K562 (cell line): ENCODE results near the gene PYROXD2. TPM values are rescaled to one million over a fixed set of nuclear protein-coding genes. Genes with fewer than 3 reads are reported as not detected.

Experiments used
- ATAC-seq: fragments of 200-7000 bp; cut with Tn5 transposase; 3 replicates; pipeline ENCODE4 v1.9.1; 2020; ENCODE audit warnings: moderate library complexity
- BruUV-seq: library from RNA; stranded (reverse); fragments of 400-500 nt; replicated peaks from 2 replicates; lab custom pipeline; 2021; lab: Mats Ljungman, UMichigan
- CTCF ChIA-PET: fragments of 300-600 bp; formaldehyde crosslinking; extraction: SDS; loops from one replicate; lab custom pipeline; 2021; ENCODE audit warnings: low intra/inter-chr PET ratio; lab: Yijun Ruan, JAX
- POLR2A ChIA-PET: fragments of 300-600, 350-650 bp; sonication (Branson Sonifier 250); formaldehyde crosslinking; extraction: SDS; loops from one replicate; lab custom pipeline; 2021; ENCODE audit warnings: antibody characterized with exemption, inconsistent platforms; lab: Yijun Ruan, JAX
- DNase-seq, 4 experiments: peaks; one replicate each; pipeline versions ENCODE4 v3.0.0 to v3.0.0-alpha.2; 2011 to 2018; ENCODE audit warnings: low spot score in 3 of 4, mixed read lengths in 3 of 4; ENCODE audit errors: extremely low read depth in 1 of 4
- FAIRE-seq: peaks from 2 replicates; lab custom pipeline; 2011; peaks lifted over from hg19 to GRCh38; lab: Jason Lieb, UNC
- H2AFZ ChIP-seq: 2 replicates; pipeline ENCODE4 v1.6.0; 2011; ENCODE audit warnings: low read depth, low read length, control low read depth, inconsistent platforms
- H3K27ac ChIP-seq: fragments of 200-600 bp; 3 replicates; pipeline ENCODE4 v1.8.0; 2011; ENCODE audit warnings: low read depth, mild to moderate bottlenecking, control low read depth, inconsistent platforms, low read length, moderate library complexity, mixed read lengths; ENCODE audit errors: extremely low read depth
- H3K27me3 ChIP-seq, 2 experiments: fragments of 300-600 bp in 1 of 2; 2 replicates in 1 of 2; 3 replicates in 1 of 2; pipeline versions ENCODE4 v1.6.0 to v1.8.0; 2011; ENCODE audit warnings: inconsistent platforms in 2 of 2, low read length in 2 of 2, mild to moderate bottlenecking in 1 of 2, mixed read lengths in 1 of 2, moderate library complexity in 1 of 2; ENCODE audit not compliant: control insufficient read depth in 2 of 2, insufficient read depth in 2 of 2
- H3K36me3 ChIP-seq: fragments of 300-600 bp; 3 replicates; pipeline ENCODE4 v1.8.0; 2011; ENCODE audit warnings: mild to moderate bottlenecking, low read length, inconsistent platforms; ENCODE audit not compliant: control insufficient read depth, insufficient read depth
- H3K4me1 ChIP-seq, 2 experiments: fragments of 200-600 bp in 1 of 2; replicated peaks in 1 of 2; 2 replicates in 1 of 2; 3 replicates in 1 of 2; pipeline versions ENCODE4 v1.5.1 to v1.8.0; 2011; ENCODE audit warnings: inconsistent platforms in 2 of 2, low read length in 2 of 2, mild to moderate bottlenecking in 1 of 2, mixed read lengths in 1 of 2, moderate library complexity in 1 of 2; ENCODE audit not compliant: control insufficient read depth in 2 of 2, insufficient read depth in 2 of 2
- H3K4me2 ChIP-seq: 2 replicates; pipeline ENCODE4 v1.6.1; 2011; ENCODE audit warnings: low read length, control low read depth, inconsistent platforms, mixed read lengths; ENCODE audit not compliant: insufficient read depth
- H3K4me3 ChIP-seq: fragments of 200-600 bp; sonication (generic), shearing (Covaris generic); 2 replicates; pipeline ENCODE4 v1.5.1; 2016; ENCODE audit warnings: control low read depth, inconsistent platforms
- H3K79me2 ChIP-seq: fragments of 200-600 bp; 3 replicates; pipeline ENCODE4 v1.8.0; 2011; ENCODE audit warnings: low read length, inconsistent platforms; ENCODE audit not compliant: control insufficient read depth, insufficient read depth
- H3K9ac ChIP-seq, 2 experiments: 2 replicates each; pipeline versions ENCODE4 v1.6.0 to v1.6.1; 2011; ENCODE audit warnings: low read depth in 2 of 2, low read length in 2 of 2, control low read depth in 1 of 2, inconsistent platforms in 1 of 2, mild to moderate bottlenecking in 1 of 2, mixed read lengths in 1 of 2; ENCODE audit not compliant: insufficient read depth in 1 of 2
- H3K9me1 ChIP-seq: one replicate; pipeline ENCODE4 v1.6.0; 2011; ENCODE audit warnings: inconsistent platforms, mild to moderate bottlenecking, low read length, moderate library complexity; ENCODE audit not compliant: control insufficient read depth, insufficient read depth
- H3K9me3 ChIP-seq: replicated peaks from 2 replicates; pipeline ENCODE4 v1.5.1; 2011; ENCODE audit warnings: low read depth, low read length, inconsistent platforms; ENCODE audit not compliant: control insufficient read depth, insufficient read depth
- H4K20me1 ChIP-seq: replicated peaks from 2 replicates; pipeline ENCODE4 v1.6.1; 2011; ENCODE audit warnings: low read length, inconsistent platforms, mixed read lengths; ENCODE audit not compliant: control insufficient read depth, insufficient read depth
- CTBP1 ChIP-seq: fragments of 450-650 bp; IDR thresholded peaks from 2 replicates; pipeline ENCODE4 v1.6.1; 2016; ENCODE audit warnings: borderline replicate concordance
- KLF1 ChIP-seq: fragments of 450-650 bp; IDR thresholded peaks from 2 replicates; pipeline ENCODE4 v1.6.1; 2016; ENCODE audit warnings: missing genetic modification characterization, missing compliant biosample characterization
- PHF20 ChIP-seq: fragments of 450-650 bp; IDR thresholded peaks from 2 replicates; pipeline ENCODE4 v1.6.1; 2018; ENCODE audit not compliant: partially characterized antibody
- RAD21 ChIP-seq, 2 experiments: fragments of 250-450 bp in 1 of 2; fragments of 450-650 bp in 1 of 2; sonication (Bioruptor Pico) in 1 of 2; formaldehyde crosslinking in 1 of 2; IDR thresholded peaks in 1 of 2; conservative IDR thresholded peaks in 1 of 2; 2 replicates each; pipeline versions ENCODE4 v1.4.0 to v1.8.0; 2020 to 2022; ENCODE audit warnings: mild to moderate bottlenecking in 2 of 2, moderate library complexity in 1 of 2
- RCOR1 ChIP-seq, 2 experiments: IDR thresholded peaks; 2 replicates each; pipeline ENCODE4 v1.6.1; 2012; ENCODE audit warnings: low read depth in 2 of 2, low read length in 2 of 2, borderline replicate concordance in 1 of 2, improper control_type of control experiment in 1 of 2
- SMC3 ChIP-seq: conservative IDR thresholded peaks from 2 replicates; pipeline ENCODE4 v1.6.1; 2011; ENCODE audit warnings: low read depth, low read length, improper control_type of control experiment; ENCODE audit not compliant: insufficient read depth
- WGBS: fragments of 100-300 bp; shearing (Covaris generic); methylation state at CpG from one replicate; pipeline ENCODE4 v1.1.6; 2016; ENCODE audit warnings: low coverage, mixed read lengths; ENCODE audit not compliant: insufficient coverage; ENCODE audit errors: missing lambda C conversion rate; 5-methylcytosine and 5-hydroxymethylcytosine counted together
- in situ Hi-C: fragments of 300-500 bp; cut with MboI; formaldehyde crosslinking; loops from 4 replicates; pipeline ENCODE4 v1.15.0; 2018; ENCODE audit warnings: inconsistent platforms, mixed read lengths
- intact Hi-C: fragments of 100-400 bp; cut with micrococcal nuclease; formaldehyde crosslinking; loops from 2 replicates; pipeline ENCODE4 v1.14.2; 2022
- polyA plus RNA-seq, 8 experiments: library from polyadenylated mRNA; depleted of rRNA in 4 of 8; stranded (reverse) in 5 of 8; unstranded in 3 of 8; fragments of >200 nt; fragmentation: Nextera tagmentation in 2 of 8; fragmentation: Illumina TruSeq in 1 of 8; extraction: Ambion mirVana in 2 of 8; extraction: Trizol in 1 of 8; gene quantifications; 2 replicates each; pipeline versions ENCODE4 v1.2.1 to v1.2.3, GENCODE V29; 2011 to 2014; ENCODE audit warnings: inconsistent platforms in 1 of 8, missing spikeins in 1 of 8
- total RNA-seq, 7 experiments: library from RNA; depleted of rRNA in 6 of 7; stranded (reverse); fragments of >200 nt in 6 of 7; fragmentation: Illumina TruSeq in 2 of 7; extraction: Trizol in 2 of 7; gene quantifications; 2 replicates each; pipeline versions ENCODE4 v1.2.1 to v1.2.3, GENCODE V29; 2011 to 2021; ENCODE audit warnings: low replicate concordance in 1 of 7
- TF ChIP-seq, protein P1 (sequence below): sonication (generic); formaldehyde crosslinking; IDR thresholded peaks from 2 replicates; pipeline ENCODE4 v1.8.0; 2023; ENCODE audit warnings: mild to moderate bottlenecking, missing genetic modification reagents
- TF ChIP-seq, protein P2 (sequence below), 3 experiments: IDR thresholded peaks in 2 of 3; conservative IDR thresholded peaks in 1 of 3; 2 replicates each; pipeline ENCODE4 v1.5.1; 2011 to 2012; ENCODE audit warnings: low read length in 3 of 3, mild to moderate bottlenecking in 3 of 3, control low read depth in 2 of 3, improper control_type of control experiment in 1 of 3, inconsistent platforms in 1 of 3, low read depth in 1 of 3, mixed read lengths in 1 of 3, moderate library complexity in 1 of 3; ENCODE audit not compliant: insufficient read depth in 2 of 3

PYROXD2 gene
- total and polyA plus RNA-seq, 9 of the 15 experiments (the other 6 are each of a cell fraction or from before 2014, with no cell fraction given) = 0.14 to 1.4 (median 0.58) TPM

DNA sequence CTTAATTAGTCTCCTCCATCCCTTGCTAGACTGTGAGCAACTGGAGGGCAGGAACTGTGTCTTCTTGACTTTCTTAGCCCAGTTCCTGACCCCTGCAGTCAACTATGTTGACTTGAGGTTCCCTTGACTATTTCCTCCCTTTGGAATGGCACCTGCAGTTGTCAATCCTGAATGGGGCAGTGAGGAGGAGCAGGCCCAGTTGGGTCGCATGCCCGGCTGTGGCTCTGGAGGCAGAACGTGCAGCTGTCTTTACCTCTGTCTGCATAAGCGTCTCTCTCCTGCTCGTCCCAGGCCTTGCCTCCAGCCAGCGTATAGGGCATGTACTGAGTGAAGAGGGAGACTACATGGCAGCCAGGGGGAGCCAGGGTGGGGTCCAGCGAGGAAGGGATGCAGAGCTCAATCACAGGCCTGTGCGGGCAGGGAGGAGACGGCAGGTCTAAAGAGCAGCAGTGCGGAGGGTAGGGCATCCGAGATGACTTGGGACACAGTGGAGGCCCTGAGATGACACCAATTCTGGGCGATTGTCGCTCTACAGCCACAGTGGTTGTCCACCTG, 26.8 kb downstream of the PYROXD2 start:
- peaks cover 0 to 6% of the 10 kb centered on the region in 2 experiments; a peak in 2 of 5 replicates for H3K4me1 ChIP-seq
- BruUV-seq = no TSS peak
- no peak overlapping the region for H3K4me2 ChIP-seq
- TF ChIP-seq SMC3 (0 out of 2 replicates have a peak, but pooled peaks have one; percentile 13), KLF1 (tag) (peak; percentile 82), RAD21 (CRISPR knock-in tag; conservative IDR thresholded peaks at IDR 0.05 in 1 of 2, IDR thresholded peaks at IDR 0.05 in 1 of 2) (0 out of 4 replicates have a peak, but pooled peaks of 1 of the 2 experiments have one; percentile 10), RCOR1 (IDR thresholded peaks at IDR 0.05; ENCODE audit: borderline replicate concordance in 1 of 2, low read depth in 2 of 2, low read length in 2 of 2) (peak in 1 of 2 experiments; percentile 67; a peak in 1 of 4 replicates), PHF20 (no peak), CTBP1 (peak; percentile 62; the same call in 1 of the 2 replicates)
- TF ChIP-seq, protein P1, sequence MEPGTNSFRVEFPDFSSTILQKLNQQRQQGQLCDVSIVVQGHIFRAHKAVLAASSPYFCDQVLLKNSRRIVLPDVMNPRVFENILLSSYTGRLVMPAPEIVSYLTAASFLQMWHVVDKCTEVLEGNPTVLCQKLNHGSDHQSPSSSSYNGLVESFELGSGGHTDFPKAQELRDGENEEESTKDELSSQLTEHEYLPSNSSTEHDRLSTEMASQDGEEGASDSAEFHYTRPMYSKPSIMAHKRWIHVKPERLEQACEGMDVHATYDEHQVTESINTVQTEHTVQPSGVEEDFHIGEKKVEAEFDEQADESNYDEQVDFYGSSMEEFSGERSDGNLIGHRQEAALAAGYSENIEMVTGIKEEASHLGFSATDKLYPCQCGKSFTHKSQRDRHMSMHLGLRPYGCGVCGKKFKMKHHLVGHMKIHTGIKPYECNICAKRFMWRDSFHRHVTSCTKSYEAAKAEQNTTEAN (CRISPR knock-in tag) = no peak
- TF ChIP-seq, protein P2, sequence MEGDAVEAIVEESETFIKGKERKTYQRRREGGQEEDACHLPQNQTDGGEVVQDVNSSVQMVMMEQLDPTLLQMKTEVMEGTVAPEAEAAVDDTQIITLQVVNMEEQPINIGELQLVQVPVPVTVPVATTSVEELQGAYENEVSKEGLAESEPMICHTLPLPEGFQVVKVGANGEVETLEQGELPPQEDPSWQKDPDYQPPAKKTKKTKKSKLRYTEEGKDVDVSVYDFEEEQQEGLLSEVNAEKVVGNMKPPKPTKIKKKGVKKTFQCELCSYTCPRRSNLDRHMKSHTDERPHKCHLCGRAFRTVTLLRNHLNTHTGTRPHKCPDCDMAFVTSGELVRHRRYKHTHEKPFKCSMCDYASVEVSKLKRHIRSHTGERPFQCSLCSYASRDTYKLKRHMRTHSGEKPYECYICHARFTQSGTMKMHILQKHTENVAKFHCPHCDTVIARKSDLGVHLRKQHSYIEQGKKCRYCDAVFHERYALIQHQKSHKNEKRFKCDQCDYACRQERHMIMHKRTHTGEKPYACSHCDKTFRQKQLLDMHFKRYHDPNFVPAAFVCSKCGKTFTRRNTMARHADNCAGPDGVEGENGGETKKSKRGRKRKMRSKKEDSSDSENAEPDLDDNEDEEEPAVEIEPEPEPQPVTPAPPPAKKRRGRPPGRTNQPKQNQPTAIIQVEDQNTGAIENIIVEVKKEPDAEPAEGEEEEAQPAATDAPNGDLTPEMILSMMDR (IDR thresholded peaks at IDR 0.05 in 2 of 3, conservative IDR thresholded peaks at IDR 0.05 in 1 of 3; ENCODE audit: insufficient read depth in 2 of 3, low read depth in 1 of 3, low read length in 3 of 3) = peak; percentile 43 to 60 (median 49)
- H2AFZ ChIP-seq = no peak overlapping the region
- no peaks in the 10 kb centered on the region for H3K9me3 ChIP-seq
- H3K36me3 ChIP-seq = no peaks in the 10 kb centered on the region
- H3K9me1 ChIP-seq = no peaks in the 10 kb centered on the region
- H3K27ac ChIP-seq = no peak overlapping the region
- FAIRE-seq (no peak), ATAC-seq (peak; percentile 95), DNase-seq (peak; percentile 32 to 49 (median 34))
- H3K27me3 ChIP-seq = peaks cover 3 to 73% of the 10 kb centered on the region in 2 experiments; a peak in 3 of 5 replicates
- H3K9ac ChIP-seq = no peak overlapping the region
- H4K20me1 ChIP-seq = peaks cover 7% of the 10 kb centered on the region; the same call in 1 of the 2 replicates
- ChIA-PET POLR2A (no interaction called here), CTCF (no interaction called here)
- H3K79me2 ChIP-seq = no peaks in the 10 kb centered on the region
- in situ Hi-C loops = no loop called here
- 7% methylated on average over 13 of the region's 13 CpGs for WGBS
- intact Hi-C loops = no loop called here
- H3K4me3 ChIP-seq = no peak overlapping the region
